Endothelial cell of umbilical vein (primary cell): ENCODE results near the gene OR6K6. TPM values are rescaled to one million over a fixed set of nuclear protein-coding genes. Genes with fewer than 3 reads are reported as not detected.

ENCODE experiments used
- BruUV-seq: library from RNA; stranded (reverse); fragments of 400-500 nt; replicated peaks from 2 replicates; lab custom pipeline; 2021; lab: Mats Ljungman, UMichigan
- CTCF ChIA-PET: fragments of 300-600, 350-600 bp; sonication (Branson Sonifier 250); formaldehyde crosslinking; loops from one replicate; lab custom pipeline; 2021; ENCODE audit warnings: antibody characterized with exemption, inconsistent platforms; lab: Charles Lee
- POLR2A ChIA-PET: fragments of 300-600, 350-600 bp; sonication (Branson Sonifier 250); formaldehyde crosslinking; loops from one replicate; lab custom pipeline; 2021; ENCODE audit warnings: antibody characterized with exemption, inconsistent platforms; lab: Charles Lee
- DNase-seq: peaks from one replicate; pipeline ENCODE4 v3.0.0-alpha.2; 2011; ENCODE audit warnings: low read depth, low spot score
- FAIRE-seq: peaks from 2 replicates; lab custom pipeline; 2011; peaks lifted over from hg19 to GRCh38; lab: Jason Lieb, UNC
- H2AFZ ChIP-seq: 2 replicates; pipeline ENCODE4 v1.6.0; 2012; ENCODE audit warnings: low read depth, low read length, control low read depth, inconsistent platforms
- H3K27ac ChIP-seq: 2 replicates; pipeline ENCODE4 v1.5.1; 2011; ENCODE audit warnings: low read depth, mild to moderate bottlenecking, control low read depth, low read length, moderate library complexity; ENCODE audit not compliant: insufficient read depth
- H3K27me3 ChIP-seq, 2 experiments: 2 replicates each; pipeline versions ENCODE4 v1.6.0 to v1.6.1; 2011; ENCODE audit warnings: low read length in 2 of 2, mixed read lengths in 1 of 2; ENCODE audit not compliant: control insufficient read depth in 2 of 2, insufficient read depth in 2 of 2
- H3K36me3 ChIP-seq, 2 experiments: 2 replicates in 1 of 2; 3 replicates in 1 of 2; pipeline ENCODE4 v1.5.1; 2011; ENCODE audit warnings: low read length in 2 of 2, mild to moderate bottlenecking in 1 of 2, moderate library complexity in 1 of 2; ENCODE audit not compliant: control insufficient read depth in 2 of 2, insufficient read depth in 2 of 2; ENCODE audit errors: extremely low read depth in 1 of 2
- H3K4me1 ChIP-seq: 3 replicates; pipeline ENCODE4 v1.5.1; 2011; ENCODE audit warnings: mild to moderate bottlenecking, low read length; ENCODE audit not compliant: control insufficient read depth, insufficient read depth; ENCODE audit errors: extremely low read depth
- H3K4me2 ChIP-seq: 2 replicates; pipeline ENCODE4 v1.6.1; 2011; ENCODE audit warnings: low read length, control low read depth, mixed read lengths; ENCODE audit not compliant: insufficient read depth
- H3K4me3 ChIP-seq, 3 experiments: fragments of 200-600 bp in 1 of 3; sonication (generic), shearing (Covaris generic) in 1 of 3; replicated peaks in 1 of 3; 2 replicates each; pipeline ENCODE4 v1.5.1; 2011 to 2016; ENCODE audit warnings: control low read depth in 3 of 3, low read length in 3 of 3, mild to moderate bottlenecking in 2 of 3, inconsistent platforms in 1 of 3, low read depth in 1 of 3, moderate library complexity in 1 of 3; ENCODE audit not compliant: insufficient read depth in 1 of 3
- H3K79me2 ChIP-seq: 2 replicates; pipeline ENCODE4 v1.6.0; 2012; ENCODE audit warnings: low read length, inconsistent platforms; ENCODE audit not compliant: control insufficient read depth, insufficient read depth
- H3K9ac ChIP-seq: replicated peaks from 2 replicates; pipeline ENCODE3; 2011; ENCODE audit warnings: low read length, control low read depth; ENCODE audit not compliant: insufficient read depth; ENCODE audit errors: extremely low read depth
- H3K9me1 ChIP-seq: replicated peaks from 3 replicates; pipeline ENCODE4 v1.6.0; 2011; ENCODE audit warnings: mild to moderate bottlenecking, low read length; ENCODE audit not compliant: control insufficient read depth, insufficient read depth; ENCODE audit errors: extremely low read depth
- H3K9me3 ChIP-seq: replicated peaks from 2 replicates; pipeline ENCODE4 v1.5.1; 2012; ENCODE audit warnings: low read length, inconsistent platforms; ENCODE audit not compliant: control insufficient read depth, insufficient read depth
- H4K20me1 ChIP-seq: replicated peaks from 2 replicates; pipeline ENCODE3; 2011; ENCODE audit warnings: mild to moderate bottlenecking, low read length; ENCODE audit not compliant: control insufficient read depth, insufficient read depth; ENCODE audit errors: extremely low read depth
- EZH2 ChIP-seq: IDR thresholded peaks from 2 replicates; pipeline ENCODE4 v1.6.1; 2012; ENCODE audit warnings: borderline replicate concordance, low read depth, mild to moderate bottlenecking, moderate library complexity, low read length, inconsistent platforms; ENCODE audit not compliant: severe bottlenecking
- JUN ChIP-seq: IDR thresholded peaks from 2 replicates; pipeline ENCODE4 v1.6.1; 2011; ENCODE audit warnings: borderline replicate concordance, low read depth; ENCODE audit not compliant: insufficient read length, insufficient read depth
- MAX ChIP-seq: IDR thresholded peaks from 2 replicates; pipeline ENCODE4 v1.6.1; 2011; ENCODE audit not compliant: insufficient read depth, insufficient read length
- MYC ChIP-seq: IDR thresholded peaks from one replicate; pipeline ENCODE4 v1.6.1; 2011; ENCODE audit warnings: mild to moderate bottlenecking, low read depth, low read length
- dilution Hi-C: fragments of 300-500 bp; cut with MboI; formaldehyde crosslinking; loops from one replicate; pipeline ENCODE4 v1.15.0; 2019; ENCODE audit warnings: low sequenced_read_pairs; ENCODE audit not compliant: extremely low pct_ligation_motif_present
- intact Hi-C: fragments of 100-400 bp; cut with micrococcal nuclease; formaldehyde crosslinking; loops from one replicate; pipeline ENCODE4 v1.10.0; 2022
- polyA plus RNA-seq, 4 experiments: library from polyadenylated mRNA; depleted of rRNA in 3 of 4; stranded (reverse) in 3 of 4; unstranded in 1 of 4; fragments of >200 nt; gene quantifications; 2 replicates each; pipeline versions ENCODE4 v1.2.1 to v1.2.3, GENCODE V29; 2011 to 2012; ENCODE audit warnings: missing spikeins in 1 of 4
- total RNA-seq: library from RNA; stranded (reverse); gene quantifications from 2 replicates; pipeline ENCODE4 v1.2.3, GENCODE V29; 2021

Gene OR6K6
- total and polyA plus RNA-seq, 2 donors (not counting 3 experiments of a cell fraction or from before 2014, with no cell fraction given): not detected

GRCh38 chr1:158719664-158720063 lies 34.9 kb upstream of the OR6K6 start:
- intact Hi-C loops: no loop called here
- ChIA-PET CTCF (no interaction called here), POLR2A (no interaction called here)
- no peak overlapping the region for H3K27ac ChIP-seq
- FAIRE-seq: no peak
- H3K79me2 ChIP-seq: no peaks in the 10 kb centered on the region
- no TSS peak for BruUV-seq
- dilution Hi-C loops: no loop called here
- H3K9me1 ChIP-seq: no peaks in the 10 kb centered on the region
- H3K4me3 ChIP-seq: no peak overlapping the region
- no peaks in the 10 kb centered on the region for H3K4me1 ChIP-seq
- H2AFZ ChIP-seq: no peak overlapping the region
- no peak overlapping the region for H3K9ac ChIP-seq
- no peak for TF ChIP-seq MAX
- H3K4me2 ChIP-seq: no peak overlapping the region
- no peaks in the 10 kb centered on the region for H4K20me1 ChIP-seq
- DNase-seq: no peak
- H3K9me3 ChIP-seq: no peaks in the 10 kb centered on the region
- H3K27me3 ChIP-seq: no peaks in the 10 kb centered on the region
- no peaks in the 10 kb centered on the region for H3K36me3 ChIP-seq

- Histone ChIP-seq H3K9me1 (no peaks in the 10 kb centered on the region), H3K9ac (no peak within 1 kb of the TSS), H3K27me3 (no peaks in the 10 kb centered on the region), H3K27ac (no peak within 1 kb of the TSS), H3K9me3 (no peaks in the 10 kb centered on the region), H3K79me2 (no peaks in the 10 kb centered on the region), H3K4me3 (no peak within 1 kb of the TSS), H4K20me1 (no peaks in the 10 kb centered on the region), H3K4me1 (no peaks in the 10 kb centered on the region), H3K4me2 (no peak within 1 kb of the TSS), H3K36me3 (no peaks in the 10 kb centered on the region), H2AFZ (no peak within 1 kb of the TSS)
- ChIA-PET POLR2A (no interaction called here), CTCF (no interaction called here)
- dilution Hi-C loops (no loop called here), intact Hi-C loops (no loop called here)
- DNase-seq (no peak), FAIRE-seq (no peak)
- TF ChIP-seq JUN: no peak
- TF ChIP-seq MYC: no peak
- TF ChIP-seq MAX: no peak
- TF ChIP-seq EZH2: no peak
- no TSS peak for BruUV-seq
Measured at GRCh38 chr1:158720620-158721019, 33.9 kb upstream of the OR6K6 start, which contains the start of gene OR6K3. OR6K3 (minus strand) TSS chr1:158720720; CDS start chr1:158718115, 2,605 bp downstream.
